Ascending aorta (tissue), 2 donors: Measurements from ENCODE around the gene HCN2. TPM values are rescaled to one million over a fixed set of nuclear protein-coding genes. Genes with fewer than 3 reads are reported as not detected.
"Not testable (repeated sequence)": the region's sequence is repeated elsewhere in the genome, so short reads cannot be mapped to it uniquely, and the experiment has no call there.

Experiments used
- DNase-seq, 2 donors: peaks; one replicate each; pipeline ENCODE4 v3.0.0-alpha.2; 2019; ENCODE audit warnings: low spot score in 2 of 2
- H3K27ac ChIP-seq, 2 donors: fragments of 200-600 bp; sonication (generic); one replicate each; pipeline ENCODE4 v1.5.1; 2016 to 2017; ENCODE audit warnings: mild to moderate bottlenecking in 1 of 2
- H3K27me3 ChIP-seq: fragments of 200-600 bp; sonication (generic); one replicate; pipeline ENCODE4 v1.5.1; 2017
- H3K36me3 ChIP-seq, 2 donors: fragments of 200-600 bp; sonication (generic); one replicate each; pipeline ENCODE4 v1.5.1; 2016
- H3K4me1 ChIP-seq, 2 donors: fragments of 200-600 bp; sonication (generic); one replicate each; pipeline ENCODE4 v1.5.1; 2016 to 2017; ENCODE audit warnings: mild to moderate bottlenecking in 1 of 2
- H3K4me3 ChIP-seq, 2 donors: fragments of 200-600 bp; sonication (generic); one replicate each; pipeline ENCODE4 v1.5.1; 2016 to 2017; ENCODE audit warnings: mild to moderate bottlenecking in 1 of 2
- H3K9me3 ChIP-seq, 2 donors: fragments of 200-600 bp; sonication (generic); one replicate each; pipeline ENCODE4 v1.5.1; 2016
- intact Hi-C: fragments of 100-400 bp; cut with DNase I; formaldehyde crosslinking; loops from one replicate; pipeline ENCODE4 v1.15.1; 2023
- total RNA-seq: library from RNA; depleted of rRNA; stranded (reverse); fragments of >200 nt; gene quantifications from one replicate; pipeline ENCODE4 v1.1.0, GENCODE V29; 2016
- TF ChIP-seq, protein P1 (sequence below), 3 experiments: fragments of 200-600 bp in 2 of 3; fragments of 450-650 bp in 1 of 3; sonication (generic) in 2 of 3; IDR thresholded peaks; one replicate each; pipeline ENCODE4 v1.5.1; 2016 to 2019; ENCODE audit warnings: antibody characterized with exemption in 3 of 3, mild to moderate bottlenecking in 1 of 3, moderate library complexity in 1 of 3

HCN2 gene
- total RNA-seq, 1 donor from 2014 or later: not detected

DNA sequence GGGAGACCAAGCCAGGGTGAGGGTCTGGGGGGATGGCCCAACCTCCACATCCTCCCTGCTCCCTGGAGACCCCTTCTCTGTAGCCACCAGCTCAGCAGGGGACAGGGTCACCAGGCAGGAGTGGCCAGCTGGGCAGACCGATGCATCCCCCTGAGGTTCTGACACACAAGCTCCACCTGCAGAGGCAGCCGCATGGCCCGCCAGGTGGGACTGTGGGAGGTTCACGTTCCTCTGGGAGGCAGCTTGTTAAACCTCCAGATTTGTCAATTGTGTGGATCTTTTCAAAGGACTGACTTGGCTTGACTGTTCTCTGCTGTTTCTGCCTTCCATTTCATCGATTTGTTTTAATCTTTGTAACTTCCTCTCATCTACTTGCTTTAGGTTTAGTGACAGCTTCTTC, 35.6 kb downstream of the HCN2 start:
- H3K36me3 ChIP-seq: peaks cover 53 to 68% of the 10 kb centered on the region in 2 donors

DNA sequence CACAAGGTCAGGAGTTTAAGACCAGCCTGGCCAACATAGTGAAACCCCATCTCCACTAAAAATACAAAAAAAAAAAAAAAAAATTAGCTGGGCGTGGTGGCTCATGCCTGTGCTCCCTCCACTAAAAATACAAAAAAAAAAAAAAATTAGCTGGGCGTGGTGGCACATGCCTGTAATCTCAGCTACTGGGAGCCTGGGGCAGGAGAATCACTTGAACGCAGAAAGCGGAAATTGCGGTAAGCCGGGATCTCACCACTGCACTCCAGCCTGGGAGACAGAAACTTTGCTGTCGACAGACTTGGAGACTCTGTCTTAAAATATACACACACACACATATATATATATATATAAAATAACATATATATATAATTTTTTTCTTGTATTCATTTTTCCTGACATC, 36.9 kb downstream of the HCN2 start:
- H3K27me3 ChIP-seq, H3K9me3 ChIP-seq, H3K4me1 ChIP-seq, H3K4me3 ChIP-seq, H3K27ac ChIP-seq, DNase-seq, intact Hi-C loops: not testable (repeated sequence)
- peaks cover 50 to 59% of the 10 kb centered on the region in 2 donors for H3K36me3 ChIP-seq

More for the DNA sequence above, 35.6 kb downstream of the HCN2 start:
- Histone ChIP-seq H3K4me1 (no peaks in the 10 kb centered on the region), H3K9me3 (no peaks in the 10 kb centered on the region), H3K27me3 (no peaks in the 10 kb centered on the region), H3K4me3 (no peak overlapping the region), H3K27ac (no peak overlapping the region)
- TF ChIP-seq, protein P1, sequence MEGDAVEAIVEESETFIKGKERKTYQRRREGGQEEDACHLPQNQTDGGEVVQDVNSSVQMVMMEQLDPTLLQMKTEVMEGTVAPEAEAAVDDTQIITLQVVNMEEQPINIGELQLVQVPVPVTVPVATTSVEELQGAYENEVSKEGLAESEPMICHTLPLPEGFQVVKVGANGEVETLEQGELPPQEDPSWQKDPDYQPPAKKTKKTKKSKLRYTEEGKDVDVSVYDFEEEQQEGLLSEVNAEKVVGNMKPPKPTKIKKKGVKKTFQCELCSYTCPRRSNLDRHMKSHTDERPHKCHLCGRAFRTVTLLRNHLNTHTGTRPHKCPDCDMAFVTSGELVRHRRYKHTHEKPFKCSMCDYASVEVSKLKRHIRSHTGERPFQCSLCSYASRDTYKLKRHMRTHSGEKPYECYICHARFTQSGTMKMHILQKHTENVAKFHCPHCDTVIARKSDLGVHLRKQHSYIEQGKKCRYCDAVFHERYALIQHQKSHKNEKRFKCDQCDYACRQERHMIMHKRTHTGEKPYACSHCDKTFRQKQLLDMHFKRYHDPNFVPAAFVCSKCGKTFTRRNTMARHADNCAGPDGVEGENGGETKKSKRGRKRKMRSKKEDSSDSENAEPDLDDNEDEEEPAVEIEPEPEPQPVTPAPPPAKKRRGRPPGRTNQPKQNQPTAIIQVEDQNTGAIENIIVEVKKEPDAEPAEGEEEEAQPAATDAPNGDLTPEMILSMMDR (IDR thresholded peaks at IDR 0.05): no peak
- intact Hi-C loops: no loop called here
- no peak for DNase-seq

DNA sequence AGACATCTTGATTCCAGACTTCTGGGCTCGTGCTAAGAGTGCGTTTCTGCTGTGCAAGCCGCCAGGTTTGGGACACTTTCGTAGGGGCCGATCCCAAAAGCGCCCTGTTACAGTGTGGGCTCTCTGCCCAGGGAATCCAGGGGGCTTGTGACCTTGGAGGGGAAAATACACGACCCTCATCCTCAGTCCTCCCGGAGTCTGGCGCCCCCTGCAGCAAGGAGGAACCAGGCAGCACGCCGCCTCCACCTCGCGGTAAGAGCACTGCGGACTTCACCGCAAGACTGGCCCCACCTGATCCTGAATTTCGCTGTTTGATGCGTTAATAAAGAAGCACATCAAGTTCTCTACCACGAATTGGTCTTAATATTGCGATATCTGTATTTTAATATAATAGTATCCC, 38.5 kb downstream of the HCN2 start:
- Histone ChIP-seq H3K27me3 (no peaks in the 10 kb centered on the region), H3K4me3 (no peak overlapping the region), H3K9me3 (no peaks in the 10 kb centered on the region), H3K36me3 (peaks cover 36 to 43% of the 10 kb centered on the region in 2 donors), H3K27ac (no peak overlapping the region), H3K4me1 (peaks cover 3 to 10% of the 10 kb centered on the region in 2 donors)
- intact Hi-C loops: no loop called here
- TF ChIP-seq, protein P1 (IDR thresholded peaks at IDR 0.05): no peak
- no peak for DNase-seq

DNA sequence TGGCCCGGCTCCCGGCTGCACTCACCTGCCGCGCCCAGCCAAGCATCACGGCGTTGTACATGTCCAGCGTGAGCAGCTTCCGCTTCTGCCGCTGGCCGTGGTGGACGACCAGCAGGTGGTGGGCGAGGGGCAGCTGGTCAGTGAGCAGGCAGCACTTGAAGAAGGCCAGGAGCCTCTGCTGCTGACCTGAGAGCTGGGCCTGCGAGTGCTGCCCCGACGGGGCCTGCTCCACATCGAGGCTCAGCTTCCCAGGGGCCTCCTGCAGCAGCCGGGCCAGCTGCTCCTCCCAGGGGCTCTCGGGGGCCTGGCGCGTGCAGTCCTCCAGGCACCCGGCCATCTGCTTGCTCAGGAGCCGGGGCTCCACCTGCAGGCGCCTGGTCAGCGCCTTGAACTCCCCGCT, 39.8 kb downstream of the HCN2 start:
- intact Hi-C loops, H3K9me3 ChIP-seq, H3K27me3 ChIP-seq, H3K27ac ChIP-seq, H3K4me3 ChIP-seq, DNase-seq: not testable (repeated sequence)
- Histone ChIP-seq H3K36me3 (peaks cover 28 to 31% of the 10 kb centered on the region in 2 donors), H3K4me1 (peaks cover 10 to 15% of the 10 kb centered on the region in 2 donors)

DNA sequence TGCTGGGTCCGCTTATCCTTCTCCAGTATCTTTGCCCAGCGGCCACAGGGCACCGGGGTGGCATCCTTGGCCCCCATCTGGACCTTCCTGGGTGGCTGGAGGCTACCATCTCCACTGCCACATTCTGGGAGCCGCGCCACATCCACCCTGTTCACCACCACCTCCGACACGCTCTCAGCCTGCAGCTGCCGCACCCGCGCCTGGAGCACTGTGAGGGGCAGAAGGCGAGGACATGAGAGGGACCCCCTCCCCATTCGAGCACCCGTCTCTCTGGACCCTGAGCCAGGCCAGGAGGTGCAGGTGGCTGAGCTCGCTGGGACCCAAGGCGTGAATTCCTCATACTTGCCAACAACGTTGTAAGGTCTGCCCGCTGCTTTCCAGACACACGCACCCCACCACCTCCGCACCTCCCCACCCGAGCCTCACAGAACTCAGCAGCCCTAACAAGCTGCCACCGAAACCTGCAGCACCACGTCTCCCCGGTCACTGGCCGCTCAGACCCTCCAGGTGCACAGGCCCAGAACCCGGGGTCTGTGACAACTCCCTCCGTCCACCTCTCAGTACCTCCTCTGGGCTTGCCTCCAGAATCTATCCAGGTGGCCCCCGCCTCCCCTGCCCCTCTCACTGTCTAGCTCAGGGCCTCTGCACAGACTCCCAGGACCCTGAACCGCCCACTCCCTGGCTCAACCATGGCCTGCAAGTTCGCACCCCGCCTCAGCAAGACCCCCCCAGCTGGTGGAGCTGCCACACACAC, 40.5 kb downstream of the HCN2 start:
- peaks cover 10 to 20% of the 10 kb centered on the region in 2 donors for H3K4me1 ChIP-seq
- H3K27me3 ChIP-seq: no peaks in the 10 kb centered on the region
- H3K27ac ChIP-seq: no peak overlapping the region
- intact Hi-C loops: loop anchor here (5.0 kb wide), 1 partner anchor 58 kb away; the partner anchor contains the start of gene BSG
- TF ChIP-seq, protein P1 (IDR thresholded peaks at IDR 0.05): no peak
- H3K36me3 ChIP-seq: peaks cover 25% of the 10 kb centered on the region in 2 donors
- H3K9me3 ChIP-seq: no peaks in the 10 kb centered on the region
- DNase-seq: no peak
- H3K4me3 ChIP-seq: no peak overlapping the region

DNA sequence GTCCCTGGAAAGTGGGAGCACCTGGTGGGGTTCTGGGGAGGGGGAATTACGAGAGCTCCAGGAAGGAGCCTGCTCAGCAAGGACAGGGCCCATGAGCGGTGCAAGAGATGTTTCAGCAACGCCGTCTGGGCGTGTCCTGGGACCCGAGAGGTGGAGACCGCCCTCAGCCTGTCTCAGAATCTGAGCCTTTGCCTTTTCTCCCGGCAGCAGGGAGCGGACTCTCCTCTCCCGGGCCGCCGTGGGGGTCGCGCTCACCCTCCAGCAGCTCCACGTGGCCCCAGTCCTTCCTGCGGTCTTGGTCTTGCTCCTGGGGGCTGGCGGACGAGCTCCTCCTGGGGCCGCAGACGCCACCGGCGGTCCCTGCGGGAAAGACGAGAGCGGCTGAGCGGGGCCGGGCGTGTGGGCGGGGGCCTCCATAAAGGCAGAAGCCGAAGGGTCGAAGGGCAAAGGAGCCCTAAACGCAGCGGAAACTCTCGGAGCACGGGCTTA, 42.9 kb downstream of the HCN2 start:
- H3K4me3 ChIP-seq: peak overlapping the region; percentile 56 to 97
- H3K27me3 ChIP-seq: no peaks in the 10 kb centered on the region
- DNase-seq: no peak
- H3K4me1 ChIP-seq: peaks cover 10 to 20% of the 10 kb centered on the region in 2 donors
- peaks cover 17 to 20% of the 10 kb centered on the region in 2 donors for H3K36me3 ChIP-seq
- H3K9me3 ChIP-seq: no peaks in the 10 kb centered on the region
- intact Hi-C loops: loop anchor here (1.0 to 5.0 kb wide), 2 partner anchors 31 to 60 kb away; partner anchors contain the start of genes BSG and RNF126
- TF ChIP-seq, protein P1 (IDR thresholded peaks at IDR 0.05): no peak
- no peak overlapping the region for H3K27ac ChIP-seq
